Measurements from ENCODE around the gene ERF. TPM values are rescaled to one million over a fixed set of nuclear protein-coding genes. Genes with fewer than 3 reads are reported as not detected.

Gene ERF
- total RNA-seq, 1 experiment from 2014 or later, result 96.1 TPM

DNA sequence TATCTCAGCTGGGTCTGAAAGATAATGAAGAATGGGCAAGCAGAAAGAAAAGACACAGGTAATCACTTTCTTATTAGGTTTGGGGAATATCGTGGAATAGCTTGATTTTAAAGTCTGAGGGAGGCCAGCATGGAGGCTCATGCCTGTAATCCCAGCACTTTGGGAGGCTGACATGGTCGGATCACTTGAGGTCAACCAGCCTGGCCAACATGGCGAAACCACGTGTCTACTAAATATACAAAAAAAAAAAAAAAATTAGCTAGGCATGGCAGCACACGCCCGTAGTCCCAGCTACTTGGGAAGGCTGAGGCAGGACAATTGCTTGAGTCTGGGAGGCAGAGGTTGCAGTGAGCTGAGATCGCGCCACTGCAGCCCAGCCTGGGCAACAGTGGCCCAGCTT is 48.9 kb upstream of the ERF start:
- no peak overlapping the region for H3K4me3 ChIP-seq (replicated peaks in 1 of 2; ENCODE audit: low read depth in 1 of 2, low read length in 2 of 2)
- no peaks in the 10 kb centered on the region for H3K27me3 ChIP-seq (ENCODE audit: insufficient read depth, low read length)
- DNase-seq (ENCODE audit: low read depth, low spot score) (no peak), ATAC-seq (no peak)
- H3K27ac ChIP-seq (ENCODE audit: low read depth, low read length), result no peak overlapping the region
- peaks cover 11% of the 10 kb centered on the region; the same call in 1 of the 2 replicates for H3K79me2 ChIP-seq (ENCODE audit: insufficient read depth, low read length)
- no peak overlapping the region for H3K9ac ChIP-seq (ENCODE audit: low read length)
- ChIA-PET POLR2A (interaction anchor here (0.8 to 1.0 kb wide), 2 partner anchors 9 to 93 kb away, joined by 3 to 4 read pairs; no protein-coding TSS in a partner anchor), RAD21 (ENCODE audit: low non-redundant PET in 1 of 2, low total read pairs in 2 of 2, uncharacterized antibody in 2 of 2, unreplicated experiment in 2 of 2) (no interaction called here), CTCF (interaction anchor here (0.6 kb wide), 1 partner anchor 164 kb away, joined by 3 read pairs; no protein-coding TSS in a partner anchor)
- H3K9me2 ChIP-seq (ENCODE audit: insufficient read depth), result no peaks in the 10 kb centered on the region
- BruUV-seq (replicated peaks), result no TSS peak
- peak overlapping the region; percentile 56 for H2AFZ ChIP-seq (ENCODE audit: low read depth, low read length, poor library complexity, severe bottlenecking)
- H3K9me3 ChIP-seq (ENCODE audit: control insufficient read depth in 1 of 2, insufficient read depth in 1 of 2, low read depth in 1 of 2, low read length in 2 of 2), result no peaks in the 10 kb centered on the region
- H3K4me2 ChIP-seq (ENCODE audit: low read length), result no peak overlapping the region
- intact Hi-C loops (cut with micrococcal nuclease), result no loop called here
- H4K20me1 ChIP-seq (ENCODE audit: insufficient read depth), result no peaks in the 10 kb centered on the region
- no peaks in the 10 kb centered on the region; a peak in 1 of 4 replicates for H3K36me3 ChIP-seq (ENCODE audit: control insufficient read depth in 1 of 2, insufficient read depth in 2 of 2, low read length in 2 of 2)
- no peak for TF ChIP-seq EGR1 (IDR thresholded peaks at IDR 0.05; ENCODE audit: low read depth)
- TF ChIP-seq SP1 (IDR thresholded peaks at IDR 0.05; ENCODE audit: low read depth), result no peak
- TF ChIP-seq REST (IDR thresholded peaks at IDR 0.05; ENCODE audit: low read depth), result no peak
- no peak for TF ChIP-seq ZFX (IDR thresholded peaks at IDR 0.05)
- TF ChIP-seq, protein P1, sequence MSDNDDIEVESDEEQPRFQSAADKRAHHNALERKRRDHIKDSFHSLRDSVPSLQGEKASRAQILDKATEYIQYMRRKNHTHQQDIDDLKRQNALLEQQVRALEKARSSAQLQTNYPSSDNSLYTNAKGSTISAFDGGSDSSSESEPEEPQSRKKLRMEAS (IDR thresholded peaks at IDR 0.05), result no peak
- no peak for TF ChIP-seq TCF7L2 (IDR thresholded peaks at IDR 0.05; ENCODE audit: borderline replicate concordance, extremely low read depth, insufficient read depth, insufficient read length)
- no peak for TF ChIP-seq SIN3A (IDR thresholded peaks at IDR 0.05; ENCODE audit: low read depth)
- TF ChIP-seq CBX3 (IDR thresholded peaks at IDR 0.05; ENCODE audit: low read depth), result no peak
- TF ChIP-seq JUND (IDR thresholded peaks at IDR 0.05), result no peak
- TF ChIP-seq ZBTB33 (IDR thresholded peaks at IDR 0.05; ENCODE audit: extremely low read depth, insufficient replicate concordance, low read length), result no peak
- no peak for TF ChIP-seq FOSL1 (IDR thresholded peaks at IDR 0.05; ENCODE audit: low read depth)
- peaks cover 19 to 30% of the 10 kb centered on the region in 2 experiments for H3K4me1 ChIP-seq (ENCODE audit: control insufficient read depth in 1 of 2, insufficient read depth in 2 of 2, low read length in 2 of 2)
